IMR-90 (cell line): ENCODE measurements around the gene ADAMTS16. TPM values are rescaled to one million over a fixed set of nuclear protein-coding genes. Genes with fewer than 3 reads are reported as not detected.

Experiments
- ATAC-seq: fragments of 200-7000 bp; cut with Tn5 transposase; 2 replicates; pipeline ENCODE4 v1.9.1; 2020; ENCODE audit warnings: low read depth, mild to moderate bottlenecking, moderate library complexity
- BruUV-seq: library from RNA; stranded (reverse); fragments of 400-500 nt; replicated peaks from 2 replicates; lab custom pipeline; 2021; lab: Mats Ljungman, UMichigan
- CTCF ChIA-PET: fragments of 300-600 bp; formaldehyde crosslinking; extraction: SDS; loops from one replicate; lab custom pipeline; 2021; ENCODE audit warnings: antibody characterized with exemption; lab: Yijun Ruan, JAX
- POLR2A ChIA-PET: fragments of 300-600 bp; sonication (Branson Sonifier 250); formaldehyde crosslinking; loops from one replicate; lab custom pipeline; 2022; ENCODE audit warnings: antibody characterized with exemption; ENCODE audit not compliant: unreplicated experiment; lab: Charles Lee
- DNase-seq: peaks from one replicate; pipeline ENCODE4 v3.0.0; 2013
- H2AFZ ChIP-seq: replicated peaks from 2 replicates; pipeline ENCODE3; 2013; ENCODE audit warnings: low read length, mild to moderate bottlenecking; ENCODE audit not compliant: poor library complexity
- H2AK5ac ChIP-seq: 2 replicates; pipeline ENCODE4 v1.6.1; 2013; ENCODE audit warnings: low read depth, low read length, inconsistent platforms
- H2AK9ac ChIP-seq: replicated peaks from 2 replicates; pipeline ENCODE3; 2013; ENCODE audit warnings: mild to moderate bottlenecking, low read depth, low read length, moderate library complexity; ENCODE audit not compliant: poor library complexity
- H2BK120ac ChIP-seq: 2 replicates; pipeline ENCODE4 v1.6.1; 2013; ENCODE audit warnings: low read depth, low read length, inconsistent platforms
- H2BK15ac ChIP-seq: 3 replicates; pipeline ENCODE4 v1.6.1; 2013; ENCODE audit warnings: low read depth, low read length, inconsistent platforms
- H2BK20ac ChIP-seq: 2 replicates; pipeline ENCODE4 v1.6.1; 2013; ENCODE audit warnings: low read depth, mild to moderate bottlenecking, inconsistent platforms, low read length, moderate library complexity
- H2BK5ac ChIP-seq: 2 replicates; pipeline ENCODE4 v1.6.1; 2013; ENCODE audit warnings: mild to moderate bottlenecking, low read depth, low read length, inconsistent platforms; ENCODE audit not compliant: poor library complexity, severe bottlenecking
- H3K14ac ChIP-seq: replicated peaks from 2 replicates; pipeline ENCODE4 v1.6.1; 2013; ENCODE audit warnings: low read depth, low read length, inconsistent platforms
- H3K18ac ChIP-seq: 2 replicates; pipeline ENCODE4 v1.6.1; 2013; ENCODE audit warnings: low read depth, low read length, control low read depth
- H3K23ac ChIP-seq: 2 replicates; pipeline ENCODE4 v1.6.1; 2013; ENCODE audit warnings: low read depth, low read length, inconsistent platforms
- H3K27ac ChIP-seq: 2 replicates; pipeline ENCODE4 v1.5.1; 2013; ENCODE audit warnings: mild to moderate bottlenecking, control low read depth, low read length; ENCODE audit not compliant: insufficient read depth
- H3K27me3 ChIP-seq: 2 replicates; pipeline ENCODE4 v1.6.1; 2013; ENCODE audit warnings: low read length; ENCODE audit not compliant: control insufficient read depth, insufficient read depth
- H3K36me3 ChIP-seq: 2 replicates; pipeline ENCODE4 v1.6.1; 2013; ENCODE audit warnings: low read length, mixed read lengths; ENCODE audit not compliant: control insufficient read depth, insufficient read depth
- H3K4ac ChIP-seq: 2 replicates; pipeline ENCODE4 v1.6.1; 2013; ENCODE audit warnings: low read depth, low read length, inconsistent platforms
- H3K4me1 ChIP-seq: 2 replicates; pipeline ENCODE4 v1.6.1; 2013; ENCODE audit warnings: low read length, mixed read lengths; ENCODE audit not compliant: control insufficient read depth, insufficient read depth
- H3K4me2 ChIP-seq: 2 replicates; pipeline ENCODE4 v1.6.1; 2013; ENCODE audit warnings: low read depth, mild to moderate bottlenecking, control low read depth, low read length, moderate library complexity
- H3K4me3 ChIP-seq: 2 replicates; pipeline ENCODE4 v1.5.1; 2013; ENCODE audit warnings: low read depth, mild to moderate bottlenecking, control low read depth, low read length, moderate library complexity; ENCODE audit not compliant: insufficient read depth
- H3K56ac ChIP-seq: 2 replicates; pipeline ENCODE4 v1.6.1; 2013; ENCODE audit warnings: low read length, inconsistent platforms; ENCODE audit not compliant: insufficient read depth; ENCODE audit errors: extremely low read depth
- H3K79me1 ChIP-seq, 2 experiments: 2 replicates each; pipeline ENCODE4 v1.6.1; 2013; ENCODE audit warnings: low read length in 2 of 2, inconsistent platforms in 1 of 2, low read depth in 1 of 2
- H3K9ac ChIP-seq: 2 replicates; pipeline ENCODE4 v1.6.1; 2013; ENCODE audit warnings: low read depth, low read length, control low read depth
- H3K9me1 ChIP-seq: 2 replicates; pipeline ENCODE4 v1.6.1; 2013; ENCODE audit warnings: low read length, inconsistent platforms; ENCODE audit not compliant: insufficient read depth
- H3K9me3 ChIP-seq: 2 replicates; pipeline ENCODE4 v1.6.1; 2013; ENCODE audit warnings: low read length; ENCODE audit not compliant: control insufficient read depth, insufficient read depth
- H4K20me1 ChIP-seq: 2 replicates; pipeline ENCODE4 v1.6.1; 2013; ENCODE audit warnings: low read length, inconsistent platforms; ENCODE audit not compliant: insufficient read depth
- H4K5ac ChIP-seq: 2 replicates; pipeline ENCODE4 v1.6.1; 2013; ENCODE audit warnings: mild to moderate bottlenecking, low read depth, low read length, control low read depth
- H4K8ac ChIP-seq, 2 experiments: 2 replicates each; pipeline ENCODE4 v1.6.1; 2013; ENCODE audit warnings: low read depth in 2 of 2, low read length in 2 of 2, control low read depth in 1 of 2, inconsistent platforms in 1 of 2
- H4K91ac ChIP-seq: 2 replicates; pipeline ENCODE4 v1.6.1; 2013; ENCODE audit warnings: low read depth, low read length, inconsistent platforms; ENCODE audit not compliant: insufficient read depth
- FOS ChIP-seq: fragments of 150-350 bp; IDR thresholded peaks from 2 replicates; pipeline ENCODE4 v1.6.1; 2016; ENCODE audit warnings: low read depth, low read length
- NFE2L2 ChIP-seq: fragments of 150-350 bp; IDR thresholded peaks from 2 replicates; pipeline ENCODE4 v1.6.1; 2016; ENCODE audit warnings: low read depth, mild to moderate bottlenecking, low read length
- RAD21 ChIP-seq: IDR thresholded peaks from 2 replicates; pipeline ENCODE4 v1.6.1; 2012; ENCODE audit warnings: low read length, improper control_type of control experiment
- RCOR1 ChIP-seq: IDR thresholded peaks from 2 replicates; pipeline ENCODE4 v1.6.1; 2012; ENCODE audit warnings: mild to moderate bottlenecking, low read length, improper control_type of control experiment; ENCODE audit not compliant: insufficient replicate concordance
- RFX5 ChIP-seq: IDR thresholded peaks from 2 replicates; pipeline ENCODE4 v1.8.0; 2012; ENCODE audit warnings: low read depth, mild to moderate bottlenecking, low read length, moderate library complexity
- USF2 ChIP-seq: fragments of 150-350 bp; IDR thresholded peaks from 2 replicates; pipeline ENCODE4 v1.6.1; 2017; ENCODE audit warnings: mild to moderate bottlenecking, antibody characterized with exemption, low read length, low read depth
- WGBS, 2 experiments: methylation state at CpG; one replicate each; pipeline versions ENCODE4 v1.1.5 to v1.1.7; 2013; ENCODE audit warnings: missing lambda C conversion rate in 2 of 2; ENCODE audit not compliant: insufficient read length in 1 of 2; ENCODE audit errors: extremely low coverage in 2 of 2; 5-methylcytosine and 5-hydroxymethylcytosine counted together
- dilution Hi-C: fragments of 300-500 bp; cut with HindIII; formaldehyde crosslinking; loops from one replicate; pipeline ENCODE4 v1.14.3; 2018; ENCODE audit warnings: low sequenced_read_pairs; ENCODE audit not compliant: unreplicated experiment
- in situ Hi-C: fragments of 300-500 bp; cut with MboI; formaldehyde crosslinking; loops from 3 replicates; pipeline ENCODE4 v1.14.3; 2019; ENCODE audit warnings: low sequenced_read_pairs, inconsistent platforms, mixed read lengths
- intact Hi-C: fragments of 100-400 bp; cut with micrococcal nuclease; formaldehyde crosslinking; loops from 2 replicates; pipeline ENCODE4 v1.10.0; 2022
- polyA plus RNA-seq, 3 experiments: library from polyadenylated mRNA; depleted of rRNA; stranded (reverse); fragments of >200 nt; gene quantifications; 2 replicates each; pipeline ENCODE4 v1.2.3, GENCODE V29; 2012; ENCODE audit warnings: low replicate concordance in 1 of 3
- total RNA-seq: library from RNA; depleted of rRNA; stranded (reverse); fragments of >200 nt; gene quantifications from 2 replicates; pipeline ENCODE4 v1.2.3, GENCODE V29; 2012

ADAMTS16 gene
- total and polyA plus RNA-seq, 2 of the 4 experiments (the other 2 are of a cell fraction): 0.09 to 0.18 TPM

- Histone ChIP-seq H2BK120ac (no peak overlapping the region), H2AFZ (no peak overlapping the region), H3K23ac (no peak overlapping the region), H3K4me2 (no peak overlapping the region), H3K36me3 (no peaks in the 10 kb centered on the region), H3K9me3 (peaks cover 17% of the 10 kb centered on the region), H3K4me3 (no peak overlapping the region), H3K79me1 (no peaks in the 10 kb centered on the region), H2AK9ac (no peak overlapping the region), H3K27ac (no peak overlapping the region), H4K20me1 (no peaks in the 10 kb centered on the region), H3K9ac (no peak overlapping the region), H3K18ac (no peak overlapping the region), H3K14ac (no peak overlapping the region), H2BK20ac (no peak overlapping the region), H2BK5ac (no peak overlapping the region), H3K9me1 (no peaks in the 10 kb centered on the region), H3K56ac (no peak overlapping the region), H4K8ac (no peak overlapping the region), H3K27me3 (no peaks in the 10 kb centered on the region), H2AK5ac (no peak overlapping the region), H4K91ac (no peak overlapping the region), H2BK15ac (no peak overlapping the region), H4K5ac (no peak overlapping the region), H3K4me1 (no peaks in the 10 kb centered on the region), H3K4ac (no peak overlapping the region)
- ChIA-PET CTCF (no interaction called here), POLR2A (no interaction called here)
- in situ Hi-C loops (no loop called here), dilution Hi-C loops (no loop called here), intact Hi-C loops (no loop called here)
- ATAC-seq: no peak
- BruUV-seq: no TSS peak
- no peak for DNase-seq
- TF ChIP-seq RCOR1: no peak
- TF ChIP-seq USF2: no peak
- TF ChIP-seq RFX5: no peak
- TF ChIP-seq NFE2L2: no peak
- no peak for TF ChIP-seq RAD21
- no peak for TF ChIP-seq FOS
- WGBS, 2 experiments: no CpG with 5 or more reads among the region's 5 CpGs
Observed at GRCh38 chr5:5179079-5179478, 38.9 kb downstream of the ADAMTS16 start.
